ENCODE results near the gene HCRTR1.

Gene HCRTR1

DNA sequence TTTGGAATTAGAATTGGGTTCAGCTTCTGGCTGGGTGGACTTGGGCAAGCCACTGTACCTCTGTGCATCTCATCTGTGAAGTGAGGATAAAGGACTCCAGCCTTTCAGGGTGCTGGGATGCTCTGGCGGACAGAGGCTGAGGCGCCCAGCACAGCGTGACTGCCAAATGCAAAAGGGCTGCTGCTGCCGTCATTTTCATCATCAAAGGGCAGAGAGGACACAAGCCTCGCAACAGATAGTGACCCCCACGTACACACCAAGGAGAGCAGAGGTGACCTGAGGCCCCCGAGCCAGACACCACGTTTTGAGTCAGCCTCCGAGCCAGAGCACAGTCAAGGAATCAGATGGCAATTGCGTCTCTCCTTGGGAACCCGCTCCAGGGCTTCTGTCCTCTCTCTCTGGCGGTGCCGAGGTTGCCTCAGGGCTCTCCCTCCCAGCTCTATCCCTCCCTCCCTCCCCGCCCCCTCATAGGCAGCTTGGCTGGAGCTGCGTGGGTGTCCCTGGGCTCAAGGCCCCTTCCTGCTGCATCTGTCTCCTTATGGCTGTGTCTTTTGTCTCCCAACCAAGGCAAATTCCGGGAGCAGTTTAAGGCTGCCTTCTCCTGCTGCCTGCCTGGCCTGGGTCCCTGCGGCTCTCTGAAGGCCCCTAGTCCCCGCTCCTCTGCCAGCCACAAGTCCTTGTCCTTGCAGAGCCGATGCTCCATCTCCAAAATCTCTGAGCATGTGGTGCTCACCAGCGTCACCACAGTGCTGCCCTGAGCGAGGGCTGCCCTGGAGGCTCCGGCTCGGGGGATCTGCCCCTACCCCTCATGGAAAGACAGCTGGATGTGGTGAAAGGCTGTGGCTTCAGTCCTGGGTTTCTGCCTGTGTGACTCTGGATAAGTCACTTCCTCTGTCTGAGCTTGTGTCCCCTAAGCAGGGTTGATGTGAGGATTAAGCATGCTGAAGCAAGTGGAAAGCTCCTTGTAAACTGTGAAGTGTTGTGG is 9.0 kb downstream of the HCRTR1 start:
- no peak for DNase-seq

DNA sequence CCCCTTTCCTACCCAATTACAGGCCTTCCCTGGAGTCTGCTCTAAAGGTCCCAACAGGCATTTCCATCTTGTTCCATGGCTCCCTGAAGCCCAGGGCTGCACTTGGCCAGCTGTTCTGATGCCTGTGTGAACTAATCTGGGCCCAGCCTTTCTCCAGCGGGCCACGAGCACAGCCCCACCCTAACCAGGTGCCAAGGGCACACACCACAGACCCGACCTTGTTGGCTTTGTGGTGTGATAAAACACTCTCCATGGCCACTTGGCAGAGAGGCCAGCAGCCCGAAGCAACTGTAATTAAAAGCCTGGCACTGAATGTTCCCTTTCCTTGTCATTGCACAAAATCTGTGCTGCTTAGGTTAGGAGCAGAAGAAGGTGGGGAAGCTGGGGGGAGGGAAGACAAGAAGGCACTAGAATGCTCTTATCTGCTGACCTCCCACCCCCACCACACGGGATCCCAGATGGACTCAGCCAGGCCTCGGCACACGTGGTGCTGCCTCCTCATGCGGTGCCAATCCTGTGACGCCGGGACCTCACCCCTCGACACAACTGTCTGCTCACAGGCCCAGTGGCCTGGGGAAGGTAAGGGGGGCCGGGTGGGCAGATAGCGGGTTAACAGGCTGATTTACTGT is 9.9 kb downstream of the HCRTR1 start:
- no peak for DNase-seq

GRCh38 chr1:31627930-31628559 is 10.6 kb downstream of the HCRTR1 start:
- DNase-seq: no peak

GRCh38 chr1:31628931-31629556 is 11.6 kb downstream of the HCRTR1 start:
- DNase-seq: no peak

DNA sequence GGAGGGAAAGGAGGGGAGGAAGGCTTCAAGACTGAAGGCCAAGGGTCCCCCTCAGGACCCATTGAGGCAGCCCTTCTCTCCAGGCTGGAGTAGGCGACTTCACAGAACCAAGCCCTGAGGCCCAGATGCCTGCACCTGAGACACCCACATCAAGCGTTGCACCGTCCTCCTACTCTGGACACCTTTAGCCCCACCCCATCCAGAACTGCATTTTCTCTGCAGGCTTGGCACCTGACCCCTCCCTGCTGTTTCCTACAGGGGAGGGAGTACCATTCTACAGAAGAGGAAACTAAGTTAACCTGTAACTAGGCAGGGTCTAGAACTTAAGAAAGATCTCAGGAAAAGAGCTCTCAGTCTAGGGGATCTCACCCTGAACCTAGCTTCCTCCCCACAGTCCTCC is 15.2 kb downstream of the HCRTR1 start:
- no peak for DNase-seq

- peak; percentile 14 for DNase-seq
Measured at GRCh38 chr1:31633117-31633516, 15.6 kb downstream of the HCRTR1 start.

- no peak for DNase-seq
Measured at GRCh38 chr1:31637915-31638673, 20.6 kb downstream of the HCRTR1 start.

- DNase-seq: no peak
Measured at GRCh38 chr1:31639543-31639942, 22.1 kb downstream of the HCRTR1 start.

- DNase-seq: no peak
Measured at GRCh38 chr1:31640179-31640578, 22.7 kb downstream of the HCRTR1 start.

GRCh38 chr1:31640964-31641363 is 23.5 kb downstream of the HCRTR1 start:
- DNase-seq: no peak

GRCh38 chr1:31642366-31642765 is 24.9 kb downstream of the HCRTR1 start:
- no peak for DNase-seq

DNA sequence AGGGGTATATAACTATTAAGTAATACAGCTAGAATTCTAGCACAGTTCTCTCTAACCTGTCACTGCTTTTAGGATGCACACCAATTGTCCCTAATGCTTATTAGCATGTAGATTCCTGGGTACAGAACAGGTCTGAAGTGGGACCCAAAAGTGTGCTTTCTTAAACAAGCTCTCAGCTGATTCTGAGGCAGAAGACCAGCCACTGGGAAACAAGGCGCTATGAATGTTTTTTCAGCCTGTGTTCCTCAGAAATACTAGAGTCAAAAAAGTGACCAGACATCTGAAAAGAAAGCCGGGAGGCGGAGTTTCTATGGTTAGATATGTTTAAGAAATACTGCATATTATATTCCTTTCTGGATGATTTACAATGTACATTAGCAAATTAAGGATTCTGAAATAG is 25.4 kb downstream of the HCRTR1 start:
- DNase-seq: no peak

DNA sequence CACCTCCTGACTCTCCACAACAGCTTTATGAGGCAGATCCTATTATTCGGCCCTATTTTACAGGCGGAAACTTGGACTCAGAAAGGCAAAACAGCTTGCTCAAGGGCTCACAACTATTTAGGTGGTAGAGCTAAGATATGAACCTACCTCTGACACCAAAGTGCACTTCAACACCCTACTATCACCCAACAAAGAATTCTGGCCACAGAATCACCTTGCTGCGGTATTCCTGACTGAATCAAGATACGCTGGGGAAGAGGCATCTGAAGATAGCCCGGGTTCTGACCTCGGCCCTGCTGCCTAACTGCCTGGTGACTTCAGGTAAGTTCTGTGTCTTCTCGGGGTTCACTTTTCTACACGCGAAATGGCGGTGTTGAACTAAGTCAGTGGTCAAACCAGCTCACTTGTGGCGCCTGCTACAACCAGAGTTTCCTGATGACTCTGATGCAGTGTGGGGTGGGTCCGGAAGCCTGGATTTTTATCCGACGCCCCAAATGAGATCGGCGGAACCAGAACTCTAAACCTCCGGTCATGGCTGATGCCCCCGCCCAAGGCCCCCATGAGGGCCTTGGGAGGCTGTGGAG is 26.6 kb downstream of the HCRTR1 start:
- DNase-seq: no peak

GRCh38 chr1:31644560-31645273 is 27.2 kb downstream of the HCRTR1 start, which contains the start of gene PEF1:
Gene PEF1, minus strand, starts transcription at chr1:31644876. Its CDS starts 12 bp downstream, at chr1:31644864.
- DNase-seq: peak; percentile 99

DNA sequence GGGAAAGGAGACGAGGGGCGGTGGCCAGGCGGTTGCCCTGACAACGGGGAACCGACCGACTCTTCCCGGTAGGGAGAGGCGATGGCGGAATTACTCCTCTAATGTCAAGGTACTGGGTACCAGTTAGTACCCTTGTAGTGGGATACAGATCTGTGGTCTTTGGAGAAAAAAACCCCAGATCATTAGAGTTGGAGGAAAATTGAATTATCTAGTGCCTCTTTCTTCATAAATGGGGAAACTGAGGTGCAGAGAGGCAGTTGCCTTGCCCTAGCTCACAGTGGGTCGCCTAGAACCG is 27.7 kb downstream of the HCRTR1 start:
- DNase-seq: no peak

DNA sequence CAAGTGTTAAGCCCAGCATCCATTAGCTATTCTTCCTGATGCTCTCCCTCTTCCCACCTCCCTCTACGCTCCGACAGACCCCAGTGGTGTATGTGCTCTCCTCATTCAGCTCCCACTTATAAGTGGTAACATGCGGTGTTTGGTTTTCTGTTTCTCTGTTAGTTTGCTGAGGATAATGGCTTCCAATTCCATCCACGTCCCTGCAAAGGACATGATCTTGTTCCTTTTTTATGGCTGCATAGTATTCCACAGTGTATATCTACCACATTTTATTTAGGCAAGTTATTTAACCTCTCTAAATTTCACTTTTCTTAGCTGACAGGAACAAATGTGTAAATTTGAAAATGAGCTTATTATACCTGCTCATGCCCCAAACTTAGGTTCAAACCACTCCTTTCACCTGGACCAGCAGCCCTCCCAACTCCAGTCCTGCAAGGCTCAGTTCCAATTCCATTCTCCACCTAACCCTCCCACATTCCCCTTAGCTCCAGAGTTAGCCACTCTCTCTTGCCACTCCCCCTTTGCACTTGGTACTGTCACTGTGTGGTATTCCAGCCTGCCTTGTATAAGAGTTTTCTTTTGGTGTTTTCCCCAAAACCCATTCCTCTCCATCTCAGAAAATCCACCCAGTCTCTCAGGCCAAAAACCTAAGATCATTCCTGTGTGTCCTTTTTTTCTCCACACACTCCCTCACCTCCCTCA is 28.9 kb downstream of the HCRTR1 start:
- DNase-seq: no peak

DNA sequence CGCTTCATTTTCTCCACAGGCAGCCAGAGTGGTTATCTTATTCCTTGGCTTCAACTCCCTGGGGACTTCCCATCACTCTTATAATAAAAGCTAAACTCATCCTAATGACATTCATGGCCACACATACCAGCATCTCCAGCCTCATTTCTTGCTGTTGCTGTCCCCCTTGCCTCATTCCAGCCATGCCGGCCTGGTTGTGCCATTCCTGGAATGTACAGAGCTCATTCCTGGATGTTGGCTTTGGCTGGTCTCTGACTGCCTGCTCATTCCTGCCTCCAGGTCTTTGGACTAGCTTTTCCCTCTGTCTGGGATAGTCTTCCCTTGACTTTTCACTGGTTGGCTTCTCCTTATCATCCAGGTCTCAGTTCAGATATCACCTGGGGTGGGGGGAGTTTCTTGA is 29.6 kb downstream of the HCRTR1 start:
- DNase-seq: no peak

GRCh38 chr1:31648190-31648589 is 30.7 kb downstream of the HCRTR1 start:
- DNase-seq: no peak

DNA sequence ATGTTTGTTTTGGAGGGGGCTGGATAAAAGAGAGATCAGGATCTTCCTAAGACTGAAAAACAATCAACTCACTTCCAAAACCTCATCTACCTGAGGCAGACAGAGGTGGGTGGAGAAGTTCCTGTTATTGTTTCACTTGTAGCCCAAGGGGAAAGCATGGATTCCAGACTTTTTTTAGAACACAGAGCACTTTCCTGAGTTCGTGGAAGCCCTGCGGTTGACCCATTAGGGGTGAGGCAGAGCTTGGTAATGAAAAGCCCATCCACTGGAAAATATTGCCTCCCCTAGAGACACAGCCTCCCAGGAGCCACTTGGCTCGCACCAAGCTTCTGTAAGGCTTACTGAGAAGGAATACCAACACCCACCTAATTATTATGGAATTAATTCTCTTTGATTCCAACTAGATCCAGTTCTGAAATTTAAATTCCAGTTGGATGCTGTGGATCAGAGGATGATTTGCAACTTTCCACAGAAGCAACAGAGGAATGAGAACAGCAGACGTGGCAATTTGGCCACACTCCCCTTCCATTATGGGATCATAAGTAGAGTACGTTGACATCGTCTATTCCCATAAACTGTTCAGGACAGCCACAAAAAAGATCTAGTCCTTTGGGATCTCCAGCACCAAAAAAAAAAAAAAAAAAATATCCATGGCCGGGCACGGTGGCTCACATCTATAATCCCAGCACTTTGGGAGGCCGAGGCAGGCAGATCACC is 31.3 kb downstream of the HCRTR1 start:
- DNase-seq: no peak

Measured in stimulated activated naive CD4-positive, alpha-beta T cell treated with Interleukin-2 at 50 U/mL for 16 hours (primary cell).